ENCODE results near the gene POLR3F.
"Not testable (repeated sequence)": the region's sequence is repeated elsewhere in the genome, so short reads cannot be mapped to it uniquely, and the experiment has no call there.

The POLR3F gene

GRCh38 chr20:18507218-18508191 is 40.3 kb downstream of the POLR3F start, which contains the start of gene SEC23B:
TSS of gene SEC23B (plus strand) at chr20:18507940. CDS start at chr20:18510836, 2,896 bp downstream.
- Histone ChIP-seq H3K36me3 (ENCODE audit: insufficient read depth, low read length) (peaks cover 19% of the 10 kb centered on the region), H3K4me1 (ENCODE audit: control insufficient read depth, insufficient read depth, low read length) (peaks cover 11% of the 10 kb centered on the region), H3K9ac (ENCODE audit: low read depth, low read length) (peak within 1 kb of the TSS; percentile 93), H3K4me2 (ENCODE audit: low read length) (peak within 1 kb of the TSS; percentile 88), H3K4me3 (ENCODE audit: low read length) (peak within 1 kb of the TSS; percentile 87), H3K9me3 (replicated peaks; ENCODE audit: low read length) (no peaks in the 10 kb centered on the region), H3K27me3 (ENCODE audit: control insufficient read depth, insufficient read depth, low read length) (peaks cover 7% of the 10 kb centered on the region)

DNA sequence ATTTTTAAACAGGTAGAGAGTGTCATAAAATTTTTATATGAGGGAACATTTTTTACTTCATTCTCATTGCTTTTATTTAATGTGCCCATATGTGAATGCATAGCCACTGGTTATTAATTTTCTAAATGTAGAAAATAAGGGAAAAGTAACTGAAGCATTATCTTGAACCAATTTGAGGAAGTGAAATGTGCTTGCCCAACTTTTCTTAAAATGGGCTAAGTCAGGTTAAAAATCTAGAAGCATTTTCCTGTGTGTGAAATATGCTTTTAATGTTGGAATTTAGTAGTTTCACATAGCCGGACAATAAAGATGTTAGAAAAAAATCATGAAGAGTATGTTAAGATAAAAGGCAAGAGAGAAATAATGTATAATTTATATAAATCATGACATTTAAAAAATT is 44.4 kb downstream of the POLR3F start:
- Histone ChIP-seq H3K9me3 (replicated peaks; ENCODE audit: low read length) (no peaks in the 10 kb centered on the region), H3K4me2 (ENCODE audit: low read length) (no peak overlapping the region), H3K36me3 (ENCODE audit: insufficient read depth, low read length) (peaks cover 40% of the 10 kb centered on the region), H3K4me1 (ENCODE audit: control insufficient read depth, insufficient read depth, low read length) (peaks cover 10% of the 10 kb centered on the region), H3K4me3 (ENCODE audit: low read length) (no peak overlapping the region), H3K9ac (ENCODE audit: low read depth, low read length) (no peak overlapping the region), H3K27me3 (ENCODE audit: control insufficient read depth, insufficient read depth, low read length) (no peaks in the 10 kb centered on the region)

DNA sequence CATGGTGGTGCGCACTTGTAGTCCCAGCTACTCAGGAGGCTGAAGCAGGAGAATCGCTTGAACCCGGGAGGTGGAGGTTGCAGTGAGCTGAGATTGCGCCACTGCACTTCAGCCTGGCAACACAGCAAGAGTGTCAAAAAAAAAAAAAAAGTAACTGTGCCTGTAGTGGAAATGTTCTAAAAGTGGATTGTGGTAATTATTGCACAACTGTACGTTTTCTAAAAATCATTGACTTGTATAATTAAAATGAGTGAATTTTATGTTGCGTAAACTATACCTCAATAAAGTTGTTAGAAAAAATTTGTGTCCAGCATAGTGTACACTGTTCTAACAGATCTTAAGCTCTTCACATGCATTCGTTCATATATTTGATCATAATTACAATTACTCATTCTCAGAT is 46.0 kb downstream of the POLR3F start:
- H3K4me1 ChIP-seq (ENCODE audit: control insufficient read depth, insufficient read depth, low read length) = peaks cover 4% of the 10 kb centered on the region
- peaks cover 40% of the 10 kb centered on the region for H3K36me3 ChIP-seq (ENCODE audit: insufficient read depth, low read length)
- H3K27me3 ChIP-seq (ENCODE audit: control insufficient read depth, insufficient read depth, low read length) = no peaks in the 10 kb centered on the region
- no peaks in the 10 kb centered on the region for H3K9me3 ChIP-seq (replicated peaks; ENCODE audit: low read length)
- no peak overlapping the region for H3K4me2 ChIP-seq (ENCODE audit: low read length)
- no peak overlapping the region for H3K9ac ChIP-seq (ENCODE audit: low read depth, low read length)
- no peak overlapping the region for H3K4me3 ChIP-seq (ENCODE audit: low read length)

GRCh38 chr20:18514127-18514526 is 46.9 kb downstream of the POLR3F start:
- Histone ChIP-seq H3K4me1 (ENCODE audit: control insufficient read depth, insufficient read depth, low read length) (no peaks in the 10 kb centered on the region), H3K27me3 (ENCODE audit: control insufficient read depth, insufficient read depth, low read length) (no peaks in the 10 kb centered on the region), H3K36me3 (ENCODE audit: insufficient read depth, low read length) (peaks cover 40% of the 10 kb centered on the region), H3K4me3 (ENCODE audit: low read length) (no peak overlapping the region), H3K9ac (ENCODE audit: low read depth, low read length) (no peak overlapping the region), H3K9me3 (replicated peaks; ENCODE audit: low read length) (no peaks in the 10 kb centered on the region), H3K4me2 (ENCODE audit: low read length) (no peak overlapping the region)

- H3K27me3 ChIP-seq (ENCODE audit: control insufficient read depth, insufficient read depth, low read length) = no peaks in the 10 kb centered on the region
- H3K4me2 ChIP-seq (ENCODE audit: low read length) = no peak overlapping the region
- H3K9me3 ChIP-seq (replicated peaks; ENCODE audit: low read length) = no peaks in the 10 kb centered on the region
- H3K4me1 ChIP-seq (ENCODE audit: control insufficient read depth, insufficient read depth, low read length) = no peaks in the 10 kb centered on the region
- peaks cover 27% of the 10 kb centered on the region for H3K36me3 ChIP-seq (ENCODE audit: insufficient read depth, low read length)
- H3K4me3 ChIP-seq (ENCODE audit: low read length) = no peak overlapping the region
- no peak overlapping the region for H3K9ac ChIP-seq (ENCODE audit: low read depth, low read length)
Measured at GRCh38 chr20:18515973-18516372, 48.8 kb downstream of the POLR3F start.

- peak overlapping the region; percentile 27 for H3K4me2 ChIP-seq (ENCODE audit: low read length)
- not testable (repeated sequence) for H3K4me3 ChIP-seq (ENCODE audit: low read length); H3K9ac ChIP-seq (ENCODE audit: low read depth, low read length); H3K27me3 ChIP-seq (ENCODE audit: control insufficient read depth, insufficient read depth, low read length); H3K9me3 ChIP-seq (replicated peaks; ENCODE audit: low read length)
- H3K4me1 ChIP-seq (ENCODE audit: control insufficient read depth, insufficient read depth, low read length) = peaks cover 39% of the 10 kb centered on the region
- peaks cover 22% of the 10 kb centered on the region for H3K36me3 ChIP-seq (ENCODE audit: insufficient read depth, low read length)
Measured at GRCh38 chr20:18522066-18522465, 54.9 kb downstream of the POLR3F start.

- H3K9ac ChIP-seq (ENCODE audit: low read depth, low read length) = no peak overlapping the region
- peaks cover 29% of the 10 kb centered on the region for H3K36me3 ChIP-seq (ENCODE audit: insufficient read depth, low read length)
- H3K4me1 ChIP-seq (ENCODE audit: control insufficient read depth, insufficient read depth, low read length) = peaks cover 49% of the 10 kb centered on the region
- H3K27me3 ChIP-seq (ENCODE audit: control insufficient read depth, insufficient read depth, low read length) = no peaks in the 10 kb centered on the region
- H3K4me2 ChIP-seq (ENCODE audit: low read length) = no peak overlapping the region
- H3K9me3 ChIP-seq (replicated peaks; ENCODE audit: low read length) = no peaks in the 10 kb centered on the region
- no peak overlapping the region for H3K4me3 ChIP-seq (ENCODE audit: low read length)
Measured at GRCh38 chr20:18523066-18523465, 55.9 kb downstream of the POLR3F start.

- H3K9me3 ChIP-seq (replicated peaks; ENCODE audit: low read length) = no peaks in the 10 kb centered on the region
- H3K9ac ChIP-seq (ENCODE audit: low read depth, low read length) = peak overlapping the region; percentile 35
- no peaks in the 10 kb centered on the region for H3K27me3 ChIP-seq (ENCODE audit: control insufficient read depth, insufficient read depth, low read length)
- H3K4me2 ChIP-seq (ENCODE audit: low read length) = peak overlapping the region; percentile 60
- H3K36me3 ChIP-seq (ENCODE audit: insufficient read depth, low read length) = peaks cover 45% of the 10 kb centered on the region
- peaks cover 53% of the 10 kb centered on the region for H3K4me1 ChIP-seq (ENCODE audit: control insufficient read depth, insufficient read depth, low read length)
- H3K4me3 ChIP-seq (ENCODE audit: low read length) = peak overlapping the region; percentile 25
Measured at GRCh38 chr20:18524646-18525045, 57.5 kb downstream of the POLR3F start.

DNA sequence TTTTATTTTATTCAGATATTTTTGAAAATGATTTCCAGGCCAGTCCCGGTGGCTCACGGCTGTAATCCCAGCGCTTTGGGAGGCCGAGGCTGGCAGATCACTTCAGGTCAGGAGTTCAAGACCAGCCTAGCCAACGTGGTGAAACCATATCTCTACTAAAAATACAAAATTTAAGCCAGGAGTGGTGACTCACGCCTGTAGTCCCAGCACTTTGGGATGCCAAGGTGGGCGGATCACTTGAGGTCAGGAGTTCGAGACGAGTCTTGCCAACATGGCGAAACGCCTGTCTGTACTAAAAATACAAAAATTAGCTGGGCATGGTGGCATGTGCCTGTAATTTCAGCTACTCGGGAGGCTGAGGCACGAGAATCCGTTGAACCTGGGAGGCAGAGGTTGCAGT is 59.6 kb downstream of the POLR3F start:
- not testable (repeated sequence) for H3K9ac ChIP-seq (ENCODE audit: low read depth, low read length); H3K4me2 ChIP-seq (ENCODE audit: low read length); H3K9me3 ChIP-seq (replicated peaks; ENCODE audit: low read length); H3K4me3 ChIP-seq (ENCODE audit: low read length); H3K27me3 ChIP-seq (ENCODE audit: control insufficient read depth, insufficient read depth, low read length)
- H3K36me3 ChIP-seq (ENCODE audit: insufficient read depth, low read length) = peaks cover 57% of the 10 kb centered on the region
- H3K4me1 ChIP-seq (ENCODE audit: control insufficient read depth, insufficient read depth, low read length) = peaks cover 50% of the 10 kb centered on the region

DNA sequence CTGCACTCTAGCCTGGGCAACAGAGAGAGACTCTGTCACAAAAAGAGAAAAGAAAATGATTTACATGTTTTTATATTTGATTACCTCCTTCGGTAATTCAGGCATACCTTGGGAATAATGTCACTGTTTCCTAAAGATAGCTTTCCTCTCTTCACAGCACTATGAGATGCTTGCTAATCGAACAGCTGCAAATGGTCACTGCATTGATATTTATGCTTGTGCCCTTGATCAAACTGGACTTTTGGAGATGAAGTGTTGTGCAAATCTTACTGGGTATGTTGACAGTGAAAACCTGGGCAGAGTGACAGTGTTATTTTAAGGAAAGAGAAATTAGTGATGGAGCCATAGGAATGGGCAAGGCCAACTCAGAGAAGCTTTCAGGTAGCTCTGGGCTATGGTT is 60.1 kb downstream of the POLR3F start:
- no peak overlapping the region for H3K4me2 ChIP-seq (ENCODE audit: low read length)
- peaks cover 62% of the 10 kb centered on the region for H3K36me3 ChIP-seq (ENCODE audit: insufficient read depth, low read length)
- H3K4me3 ChIP-seq (ENCODE audit: low read length) = no peak overlapping the region
- no peaks in the 10 kb centered on the region for H3K27me3 ChIP-seq (ENCODE audit: control insufficient read depth, insufficient read depth, low read length)
- no peak overlapping the region for H3K9ac ChIP-seq (ENCODE audit: low read depth, low read length)
- H3K4me1 ChIP-seq (ENCODE audit: control insufficient read depth, insufficient read depth, low read length) = peaks cover 44% of the 10 kb centered on the region
- H3K9me3 ChIP-seq (replicated peaks; ENCODE audit: low read length) = no peaks in the 10 kb centered on the region

DNA sequence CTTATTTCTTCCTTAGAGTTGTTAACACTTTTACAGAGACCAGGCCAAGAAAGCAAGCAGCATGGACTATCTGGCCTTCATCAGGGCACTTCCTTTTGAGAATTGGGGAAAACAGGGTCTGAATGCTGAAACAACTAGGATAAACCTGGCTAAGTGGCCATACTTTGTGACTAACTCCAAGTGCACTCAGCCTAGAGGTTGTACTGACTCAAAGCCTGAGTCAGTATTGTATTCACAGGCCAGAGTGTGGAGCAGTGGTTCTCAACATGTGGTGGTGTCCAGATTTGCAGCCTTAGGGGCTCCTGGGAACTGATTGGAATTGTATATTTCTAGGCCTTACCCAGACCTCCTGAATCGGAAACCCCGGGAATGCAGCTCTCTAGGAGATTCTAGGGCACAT is 60.6 kb downstream of the POLR3F start:
- no peaks in the 10 kb centered on the region for H3K27me3 ChIP-seq (ENCODE audit: control insufficient read depth, insufficient read depth, low read length)
- no peak overlapping the region for H3K9ac ChIP-seq (ENCODE audit: low read depth, low read length)
- H3K4me1 ChIP-seq (ENCODE audit: control insufficient read depth, insufficient read depth, low read length) = peaks cover 42% of the 10 kb centered on the region
- peaks cover 67% of the 10 kb centered on the region for H3K36me3 ChIP-seq (ENCODE audit: insufficient read depth, low read length)
- no peak overlapping the region for H3K4me3 ChIP-seq (ENCODE audit: low read length)
- H3K4me2 ChIP-seq (ENCODE audit: low read length) = no peak overlapping the region
- H3K9me3 ChIP-seq (replicated peaks; ENCODE audit: low read length) = no peaks in the 10 kb centered on the region

DNA sequence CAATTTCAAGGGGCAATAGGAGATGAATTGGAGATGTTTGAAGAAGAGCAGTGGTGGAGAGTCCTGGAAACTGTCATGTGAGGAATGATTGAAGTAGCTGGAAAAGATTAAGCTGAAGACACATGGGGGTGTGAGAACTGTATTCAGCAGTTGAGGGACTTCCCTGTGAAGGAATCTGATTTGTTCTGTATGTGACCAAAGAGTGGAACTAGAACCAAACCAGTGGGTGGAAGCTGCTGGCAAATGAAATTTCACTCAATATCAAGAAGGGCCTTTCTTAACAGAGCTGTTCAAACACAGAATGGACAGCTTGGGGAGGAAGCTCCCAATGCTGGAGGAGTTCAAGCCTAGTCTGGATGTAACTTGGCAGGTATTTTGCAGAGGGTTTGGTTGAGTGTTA is 61.9 kb downstream of the POLR3F start:
- Histone ChIP-seq H3K27me3 (ENCODE audit: control insufficient read depth, insufficient read depth, low read length) (no peaks in the 10 kb centered on the region), H3K36me3 (ENCODE audit: insufficient read depth, low read length) (peaks cover 79% of the 10 kb centered on the region), H3K4me3 (ENCODE audit: low read length) (no peak overlapping the region), H3K9ac (ENCODE audit: low read depth, low read length) (no peak overlapping the region), H3K9me3 (replicated peaks; ENCODE audit: low read length) (no peaks in the 10 kb centered on the region), H3K4me2 (ENCODE audit: low read length) (no peak overlapping the region), H3K4me1 (ENCODE audit: control insufficient read depth, insufficient read depth, low read length) (peaks cover 48% of the 10 kb centered on the region)

All from skeletal muscle satellite cell (primary cell).